ENCODE results near the gene ECHDC1.

DNA sequence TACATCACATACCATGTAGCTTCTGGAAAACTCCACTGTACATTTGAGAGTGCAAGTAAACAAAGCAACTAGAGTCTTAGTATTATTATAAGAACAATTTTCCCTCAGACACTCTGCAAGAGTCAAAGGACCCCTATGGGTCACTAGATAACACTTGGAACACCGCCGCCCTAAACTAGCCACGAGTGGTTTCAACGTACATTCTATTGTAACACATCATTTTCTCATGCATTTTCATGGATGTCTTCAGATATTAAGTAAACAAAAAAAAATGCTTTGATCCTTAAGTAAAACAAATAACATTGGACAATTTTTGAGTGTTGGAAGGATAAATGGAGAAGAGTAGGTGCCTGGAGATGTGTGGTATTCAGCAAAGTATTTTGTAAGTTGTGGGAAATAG, 79.9 kb downstream of the ECHDC1 start:
- no peak for TF ChIP-seq SP1 (IDR thresholded peaks at IDR 0.05; ENCODE audit: low read depth)
- TF ChIP-seq POLR2A (IDR thresholded peaks at IDR 0.05; ENCODE audit: borderline replicate concordance, extremely low read depth, insufficient read depth, insufficient read length) = no peak
- TF ChIP-seq EZH2 (IDR thresholded peaks at IDR 0.05) = no peak
- no peak for TF ChIP-seq CTCF (IDR thresholded peaks at IDR 0.05 in 2 of 3, conservative IDR thresholded peaks at IDR 0.05 in 1 of 3; ENCODE audit: borderline replicate concordance in 1 of 3, insufficient read depth in 1 of 3, low read depth in 2 of 3, low read length in 2 of 3)
- no peak for TF ChIP-seq ZNF274 (IDR thresholded peaks at IDR 0.05; ENCODE audit: low read depth, low read length)

Measured in HCT116 (cell line).